OCI-LY3 (cell line): ENCODE measurements around the gene PLA2G4A.

Source experiments
- CTCF ChIP-seq: fragments of 200-600, 300-600 bp; sonication (generic); IDR thresholded peaks from 2 replicates; pipeline ENCODE4 v1.5.1; 2014; ENCODE audit warnings: antibody characterized with exemption, low read length, low read depth
- EZH2phosphoT487 ChIP-seq: fragments of 200-600 bp; shearing (Covaris generic); IDR thresholded peaks from 2 replicates; pipeline ENCODE4 v1.6.1; 2018; ENCODE audit warnings: antibody characterized with exemption, mixed run types, low read depth

GRCh38 chr1:186905561-186905960 lies 76.8 kb downstream of the PLA2G4A start:
- no peak for TF ChIP-seq CTCF
- no peak for TF ChIP-seq EZH2phosphoT487
